Glutamatergic neuron (in vitro differentiated cells): ENCODE results near the gene SIAH3. TPM values are rescaled to one million over a fixed set of nuclear protein-coding genes. Genes with fewer than 3 reads are reported as not detected.

ENCODE experiments used
- DNase-seq: peaks from one replicate; pipeline ENCODE4 v3.0.0; 2022
- H3K27ac Mint-ChIP-seq: one replicate; pipeline ENCODE4 v1.8.0; 2020; ENCODE audit warnings: mild to moderate bottlenecking, mixed read lengths, inconsistent platforms; ENCODE audit not compliant: unreplicated experiment
- H3K27me3 Mint-ChIP-seq: one replicate; pipeline ENCODE4 v1.8.0; 2020; ENCODE audit warnings: mild to moderate bottlenecking, moderate library complexity, mixed read lengths, inconsistent platforms; ENCODE audit not compliant: unreplicated experiment
- H3K36me3 Mint-ChIP-seq: one replicate; pipeline ENCODE4 v1.8.0; 2020; ENCODE audit warnings: mild to moderate bottlenecking, mixed read lengths, inconsistent platforms; ENCODE audit not compliant: unreplicated experiment
- H3K4me1 Mint-ChIP-seq: one replicate; pipeline ENCODE4 v1.8.0; 2020; ENCODE audit warnings: mild to moderate bottlenecking, low read depth, mixed read lengths, inconsistent platforms; ENCODE audit not compliant: unreplicated experiment
- H3K4me3 Mint-ChIP-seq: one replicate; pipeline ENCODE4 v1.8.0; 2020; ENCODE audit warnings: mild to moderate bottlenecking, mixed read lengths, inconsistent platforms; ENCODE audit not compliant: unreplicated experiment
- H3K9me3 Mint-ChIP-seq: one replicate; pipeline ENCODE4 v1.8.0; 2020; ENCODE audit warnings: mild to moderate bottlenecking, moderate library complexity, mixed read lengths, inconsistent platforms; ENCODE audit not compliant: unreplicated experiment
- total RNA-seq: library from RNA; stranded (reverse); fragmentation: NEBNext Ultra II Directional; extraction: Animal tissue kit (Norgen Biotek cat#: 25700); gene quantifications from one replicate; pipeline ENCODE4 v1.2.1, GENCODE V29; 2021; ENCODE audit not compliant: unreplicated experiment
- TF ChIP-seq, protein P1 (sequence below): fragments of 200-600 bp; sonication (generic); IDR thresholded peaks from one replicate; pipeline ENCODE4 v1.5.0; 2021; ENCODE audit not compliant: partially characterized antibody, unreplicated experiment

SIAH3 gene
- total RNA-seq, 1 donor from 2014 or later, result 1.2 TPM

DNA sequence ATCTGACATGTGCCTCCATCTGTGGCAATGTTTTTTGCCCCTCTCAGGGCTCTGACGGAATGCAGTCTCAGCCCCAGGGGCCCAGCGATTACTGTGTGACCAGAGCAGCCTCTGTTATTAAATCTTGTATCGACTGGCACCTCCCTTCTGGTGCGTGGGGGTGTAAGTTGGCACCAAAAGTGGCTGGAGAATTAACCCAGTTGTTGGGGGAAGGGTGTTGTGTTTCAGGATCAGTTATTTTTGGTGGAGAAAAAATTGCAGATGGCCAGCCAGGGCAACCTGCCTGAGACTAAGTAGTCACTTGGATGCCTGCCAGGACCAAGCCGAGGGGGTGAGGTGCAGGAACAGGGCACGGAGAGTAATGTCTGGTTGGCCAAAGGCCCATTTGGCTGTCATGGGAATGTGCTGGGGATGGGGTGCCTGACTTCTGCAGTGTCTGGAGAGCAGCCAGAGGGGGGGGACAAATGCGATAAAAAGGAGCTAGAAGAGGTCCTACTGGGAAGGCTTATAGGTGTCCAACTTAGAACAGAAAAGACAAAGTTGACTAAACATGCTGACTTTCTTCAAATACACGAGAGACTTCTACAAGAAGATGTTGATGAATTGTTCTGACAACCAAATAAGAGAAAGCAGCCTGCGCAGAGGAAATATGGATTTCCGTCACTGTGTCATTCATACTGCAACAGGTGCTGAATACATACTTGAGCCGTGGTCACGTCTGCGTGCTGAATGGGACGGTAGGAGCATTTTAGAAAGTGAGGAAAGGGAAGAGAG is 69.8 kb downstream of the SIAH3 start:
- Mint-ChIP-seq H3K9me3 (peaks cover 6% of the 10 kb centered on the region), H3K27me3 (no peaks in the 10 kb centered on the region), H3K4me1 (peaks cover 10% of the 10 kb centered on the region), H3K27ac (no peak overlapping the region), H3K4me3 (no peak overlapping the region), H3K36me3 (peaks cover 4% of the 10 kb centered on the region)
- TF ChIP-seq, protein P1, sequence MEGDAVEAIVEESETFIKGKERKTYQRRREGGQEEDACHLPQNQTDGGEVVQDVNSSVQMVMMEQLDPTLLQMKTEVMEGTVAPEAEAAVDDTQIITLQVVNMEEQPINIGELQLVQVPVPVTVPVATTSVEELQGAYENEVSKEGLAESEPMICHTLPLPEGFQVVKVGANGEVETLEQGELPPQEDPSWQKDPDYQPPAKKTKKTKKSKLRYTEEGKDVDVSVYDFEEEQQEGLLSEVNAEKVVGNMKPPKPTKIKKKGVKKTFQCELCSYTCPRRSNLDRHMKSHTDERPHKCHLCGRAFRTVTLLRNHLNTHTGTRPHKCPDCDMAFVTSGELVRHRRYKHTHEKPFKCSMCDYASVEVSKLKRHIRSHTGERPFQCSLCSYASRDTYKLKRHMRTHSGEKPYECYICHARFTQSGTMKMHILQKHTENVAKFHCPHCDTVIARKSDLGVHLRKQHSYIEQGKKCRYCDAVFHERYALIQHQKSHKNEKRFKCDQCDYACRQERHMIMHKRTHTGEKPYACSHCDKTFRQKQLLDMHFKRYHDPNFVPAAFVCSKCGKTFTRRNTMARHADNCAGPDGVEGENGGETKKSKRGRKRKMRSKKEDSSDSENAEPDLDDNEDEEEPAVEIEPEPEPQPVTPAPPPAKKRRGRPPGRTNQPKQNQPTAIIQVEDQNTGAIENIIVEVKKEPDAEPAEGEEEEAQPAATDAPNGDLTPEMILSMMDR, result no peak
- no peak for DNase-seq

DNA sequence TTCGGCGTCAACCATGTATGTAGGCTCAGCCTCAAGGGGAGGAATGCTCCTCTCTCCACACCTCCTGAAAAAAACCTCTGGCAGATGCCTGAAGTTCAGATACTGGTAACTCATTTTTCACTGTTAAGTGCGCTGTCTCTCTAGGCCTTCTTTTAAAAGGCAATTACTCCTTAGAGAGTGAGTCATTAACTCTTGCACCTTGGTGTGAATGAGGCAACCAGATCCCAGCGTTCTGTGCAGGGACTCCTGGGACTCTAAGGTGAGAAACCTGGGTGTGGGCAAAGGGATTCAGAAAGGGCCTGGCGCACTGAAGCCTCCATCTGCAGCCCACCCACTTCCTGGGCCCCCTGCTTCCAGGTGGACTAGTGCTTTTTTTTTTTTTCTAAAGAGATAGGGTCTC is 71.7 kb downstream of the SIAH3 start:
- H3K9me3 Mint-ChIP-seq, result peaks cover 1% of the 10 kb centered on the region
- TF ChIP-seq, protein P1, result no peak
- no peak overlapping the region for H3K27ac Mint-ChIP-seq
- DNase-seq, result no peak
- no peaks in the 10 kb centered on the region for H3K27me3 Mint-ChIP-seq
- H3K4me1 Mint-ChIP-seq, result peaks cover 13% of the 10 kb centered on the region
- no peak overlapping the region for H3K4me3 Mint-ChIP-seq
- H3K36me3 Mint-ChIP-seq, result peaks cover 4% of the 10 kb centered on the region

DNA sequence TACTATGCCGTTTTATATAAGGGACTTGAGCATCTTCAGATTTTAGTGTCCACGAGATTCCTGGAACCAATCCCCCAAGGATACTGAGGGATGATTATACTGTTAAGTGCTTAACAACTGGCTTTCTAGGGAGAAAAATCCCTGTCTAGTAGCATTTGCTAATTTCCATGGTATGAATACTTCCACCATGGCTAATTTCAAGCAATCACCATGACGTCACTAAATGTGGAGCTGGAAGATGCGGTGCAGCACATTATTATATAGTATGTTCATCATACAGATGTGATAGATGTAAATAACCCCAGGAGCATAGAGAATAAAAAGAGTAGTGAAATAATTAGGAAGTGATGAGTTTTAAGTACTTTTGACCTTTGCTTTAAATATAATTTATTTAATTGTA is 72.7 kb downstream of the SIAH3 start:
- H3K9me3 Mint-ChIP-seq, result no peaks in the 10 kb centered on the region
- peaks cover 4% of the 10 kb centered on the region for H3K36me3 Mint-ChIP-seq
- no peaks in the 10 kb centered on the region for H3K27me3 Mint-ChIP-seq
- no peak overlapping the region for H3K4me3 Mint-ChIP-seq
- H3K4me1 Mint-ChIP-seq, result peaks cover 13% of the 10 kb centered on the region
- no peak overlapping the region for H3K27ac Mint-ChIP-seq
- TF ChIP-seq, protein P1, result no peak
- DNase-seq, result no peak

DNA sequence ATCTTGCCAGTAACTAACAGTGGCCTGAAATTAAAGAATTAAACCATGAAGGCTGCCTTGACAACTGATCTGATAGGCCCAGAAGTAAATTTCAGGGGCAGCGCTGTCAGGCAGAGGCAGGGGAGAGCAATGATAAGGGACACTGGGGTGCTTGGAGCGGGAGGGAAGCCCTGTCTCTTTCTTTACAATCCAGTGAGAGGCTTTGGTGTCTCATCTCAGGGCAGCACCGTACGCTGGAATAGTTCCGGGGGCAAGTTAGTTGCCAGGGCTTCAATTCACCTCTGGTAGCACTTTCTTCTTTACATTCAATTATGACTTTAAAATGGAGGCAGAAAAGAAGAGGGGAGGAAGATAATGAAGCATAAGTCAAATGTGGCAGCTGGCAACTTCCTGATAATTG is 74.8 kb downstream of the SIAH3 start:
- Mint-ChIP-seq H3K4me3 (no peak overlapping the region), H3K4me1 (peaks cover 6% of the 10 kb centered on the region), H3K36me3 (peaks cover 4% of the 10 kb centered on the region), H3K27ac (no peak overlapping the region), H3K27me3 (no peaks in the 10 kb centered on the region), H3K9me3 (no peaks in the 10 kb centered on the region)
- DNase-seq, result no peak
- TF ChIP-seq, protein P1, result no peak

DNA sequence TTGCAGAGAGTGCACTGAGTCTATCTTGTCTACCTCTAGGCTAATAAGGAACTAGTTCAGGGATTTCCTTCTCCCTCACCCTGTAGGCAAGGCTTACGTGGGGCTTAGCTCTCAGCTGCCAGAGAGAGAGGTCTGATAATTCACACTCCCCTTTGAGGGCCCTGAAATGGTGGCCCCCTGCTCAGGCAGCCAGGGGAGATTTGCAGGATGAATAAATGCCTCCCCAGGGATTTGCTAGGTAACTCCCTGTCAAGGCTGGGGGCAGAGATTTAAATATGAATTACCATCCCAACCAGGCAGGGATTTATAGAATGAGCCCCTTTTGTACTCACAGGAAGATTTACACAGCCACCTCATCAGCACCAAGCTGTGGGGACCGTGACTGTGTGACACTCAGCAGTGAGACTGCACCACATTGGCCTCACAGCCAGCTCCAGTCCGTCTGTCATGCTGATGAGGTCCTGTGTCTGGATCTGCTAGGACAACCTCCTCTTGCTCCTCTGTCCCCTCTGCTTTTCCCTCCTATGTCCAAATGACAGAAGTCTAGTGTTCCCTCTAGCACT is 76.1 kb downstream of the SIAH3 start:
- Mint-ChIP-seq H3K4me1 (peaks cover 4% of the 10 kb centered on the region), H3K27ac (no peak overlapping the region), H3K9me3 (no peaks in the 10 kb centered on the region), H3K27me3 (no peaks in the 10 kb centered on the region), H3K4me3 (no peak overlapping the region), H3K36me3 (peaks cover 11% of the 10 kb centered on the region)
- TF ChIP-seq, protein P1, result no peak
- no peak for DNase-seq
